KMS-11 (cell line): ENCODE data around the gene PRKCE.
"Not testable (repeated sequence)": the region's sequence is repeated elsewhere in the genome, so short reads cannot be mapped to it uniquely, and the experiment has no call there.

Experiments used
- H2AFZ ChIP-seq: fragments of 200-600 bp; sonication (generic); 2 replicates; pipeline ENCODE4 v1.6.1; 2016; ENCODE audit warnings: antibody characterized with exemption, mixed run types, low read depth
- H3K27ac ChIP-seq: fragments of 200-600 bp; sonication (generic); 2 replicates; pipeline ENCODE4 v1.6.1; 2016; ENCODE audit warnings: mild to moderate bottlenecking, mixed run types
- H3K27me3 ChIP-seq: fragments of 200-600 bp; sonication (generic); 2 replicates; pipeline ENCODE4 v1.6.1; 2017; ENCODE audit warnings: mild to moderate bottlenecking, low read depth, mixed run types, moderate library complexity; ENCODE audit not compliant: insufficient read depth
- H3K36me3 ChIP-seq: fragments of 200-600 bp; sonication (generic); 2 replicates; pipeline ENCODE4 v1.6.1; 2017; ENCODE audit warnings: mild to moderate bottlenecking, mixed run types; ENCODE audit not compliant: insufficient read depth
- H3K4me1 ChIP-seq: fragments of 200-600 bp; sonication (generic); 2 replicates; pipeline ENCODE4 v1.6.1; 2016; ENCODE audit warnings: mild to moderate bottlenecking, low read depth, mixed run types; ENCODE audit not compliant: poor library complexity, severe bottlenecking
- H3K4me2 ChIP-seq: fragments of 200-600 bp; sonication (generic); 2 replicates; pipeline ENCODE4 v1.7.0; 2016; ENCODE audit warnings: mild to moderate bottlenecking, mixed run types
- H3K4me3 ChIP-seq: fragments of 200-600 bp; sonication (generic); IDR thresholded peaks from 2 replicates; pipeline ENCODE4 v1.6.1; 2017; ENCODE audit warnings: low read depth, low read length, mixed read lengths; ENCODE audit not compliant: insufficient read depth
- H3K79me2 ChIP-seq: fragments of 200-600 bp; sonication (generic); 2 replicates; pipeline ENCODE4 v1.6.1; 2016; ENCODE audit warnings: low read depth, mixed run types; ENCODE audit not compliant: insufficient read depth
- H3K9ac ChIP-seq: fragments of 200-600 bp; sonication (generic); 2 replicates; pipeline ENCODE4 v1.6.1; 2016; ENCODE audit warnings: mild to moderate bottlenecking, mixed run types
- H4K20me1 ChIP-seq: fragments of 200-600 bp; sonication (generic); 2 replicates; pipeline ENCODE4 v1.6.1; 2016; ENCODE audit warnings: mild to moderate bottlenecking, mixed run types; ENCODE audit not compliant: insufficient read depth
- CTCF ChIP-seq: fragments of 200-600 bp; sonication (generic); conservative IDR thresholded peaks from 2 replicates; pipeline ENCODE4 v1.6.1; 2017; ENCODE audit warnings: low read depth, mild to moderate bottlenecking, antibody characterized with exemption, low read length, moderate library complexity, mixed read lengths

The PRKCE gene

GRCh38 chr2:45714679-45715078, 63.2 kb downstream of the PRKCE start:
- no peaks in the 10 kb centered on the region for H3K79me2 ChIP-seq
- no peak overlapping the region for H3K27ac ChIP-seq
- no peak overlapping the region for H2AFZ ChIP-seq
- no peaks in the 10 kb centered on the region for H3K27me3 ChIP-seq
- no peaks in the 10 kb centered on the region for H4K20me1 ChIP-seq
- H3K9ac ChIP-seq = no peak overlapping the region
- H3K4me2 ChIP-seq = no peak overlapping the region
- TF ChIP-seq CTCF = no peak
- no peaks in the 10 kb centered on the region for H3K36me3 ChIP-seq
- H3K4me1 ChIP-seq = peaks cover 10% of the 10 kb centered on the region
- no peak overlapping the region for H3K4me3 ChIP-seq

DNA sequence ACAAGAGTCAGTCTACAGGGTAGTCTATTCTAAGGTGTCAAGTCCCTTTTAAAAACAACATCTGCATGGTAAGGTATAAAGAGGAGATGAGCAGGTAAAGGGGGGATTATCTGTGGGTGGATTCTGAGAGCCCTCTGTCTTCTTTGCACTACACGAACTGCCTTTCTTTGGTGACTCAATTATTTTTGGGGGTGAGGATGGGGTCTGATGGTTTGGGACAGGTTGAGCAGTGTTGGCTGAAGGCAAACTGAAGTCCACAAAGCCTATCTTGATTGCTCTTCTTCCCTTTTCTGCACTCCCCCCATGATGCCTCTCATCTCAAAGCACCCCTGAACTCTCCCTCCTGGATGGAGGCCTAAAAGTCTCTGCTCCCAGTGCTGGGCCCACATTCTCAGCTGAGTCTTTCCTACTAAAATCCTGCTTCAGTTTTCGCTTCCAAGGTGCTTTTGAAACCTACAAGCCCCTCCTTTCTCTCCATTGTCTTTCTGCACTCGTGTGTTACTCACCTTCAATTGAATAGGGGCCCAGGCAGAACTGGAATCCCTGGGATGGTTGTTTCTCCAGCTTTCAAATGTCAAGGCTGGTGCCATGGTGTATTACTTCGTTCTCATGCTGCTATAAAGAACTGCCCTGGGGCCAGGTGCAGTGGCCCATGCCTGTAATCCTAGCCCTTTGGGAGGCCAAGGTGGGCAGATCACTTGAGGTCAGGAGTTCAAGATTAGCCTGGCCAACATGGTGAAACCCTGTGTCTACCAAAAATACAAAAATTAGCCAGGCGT, 64.3 kb downstream of the PRKCE start:
- Histone ChIP-seq H3K27me3 (no peaks in the 10 kb centered on the region), H3K79me2 (no peaks in the 10 kb centered on the region), H3K4me3 (no peak overlapping the region), H3K4me2 (no peak overlapping the region), H4K20me1 (no peaks in the 10 kb centered on the region), H3K9ac (no peak overlapping the region), H3K36me3 (no peaks in the 10 kb centered on the region), H3K4me1 (peaks cover 10% of the 10 kb centered on the region), H2AFZ (no peak overlapping the region), H3K27ac (no peak overlapping the region)
- TF ChIP-seq CTCF = no peak

- not testable (repeated sequence) for H3K27ac ChIP-seq, H2AFZ ChIP-seq, H4K20me1 ChIP-seq, H3K4me3 ChIP-seq, H3K4me2 ChIP-seq, H3K36me3 ChIP-seq, H3K27me3 ChIP-seq, H3K79me2 ChIP-seq, H3K9ac ChIP-seq, H3K4me1 ChIP-seq
These were observed 65.0 kb downstream of the PRKCE start for GRCh38 chr2:45716432-45716831.

DNA sequence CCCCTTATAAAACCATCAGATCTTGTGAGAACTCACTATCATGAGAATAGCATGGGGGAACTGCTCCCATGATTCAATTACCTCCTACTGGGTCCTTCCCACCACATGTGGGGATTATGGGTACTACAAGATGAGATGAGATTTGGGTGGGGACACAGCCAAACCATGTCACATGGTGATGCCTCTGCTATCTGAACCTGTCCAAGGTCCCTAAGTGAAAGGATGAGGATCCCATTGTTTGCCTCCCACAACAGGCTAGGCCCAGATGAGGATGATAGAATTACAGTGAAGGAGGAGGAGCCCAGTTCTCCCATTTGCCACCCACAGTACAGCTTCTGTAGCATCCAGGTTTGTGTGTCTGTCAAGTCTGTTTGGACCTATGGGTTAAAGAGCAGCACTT, 65.4 kb downstream of the PRKCE start:
- Histone ChIP-seq H4K20me1 (no peaks in the 10 kb centered on the region), H3K27me3 (no peaks in the 10 kb centered on the region), H3K36me3 (no peaks in the 10 kb centered on the region), H3K79me2 (no peaks in the 10 kb centered on the region), H3K9ac (no peak overlapping the region), H2AFZ (no peak overlapping the region), H3K4me1 (peaks cover 10% of the 10 kb centered on the region), H3K27ac (no peak overlapping the region), H3K4me2 (no peak overlapping the region), H3K4me3 (no peak overlapping the region)
- no peak for TF ChIP-seq CTCF

DNA sequence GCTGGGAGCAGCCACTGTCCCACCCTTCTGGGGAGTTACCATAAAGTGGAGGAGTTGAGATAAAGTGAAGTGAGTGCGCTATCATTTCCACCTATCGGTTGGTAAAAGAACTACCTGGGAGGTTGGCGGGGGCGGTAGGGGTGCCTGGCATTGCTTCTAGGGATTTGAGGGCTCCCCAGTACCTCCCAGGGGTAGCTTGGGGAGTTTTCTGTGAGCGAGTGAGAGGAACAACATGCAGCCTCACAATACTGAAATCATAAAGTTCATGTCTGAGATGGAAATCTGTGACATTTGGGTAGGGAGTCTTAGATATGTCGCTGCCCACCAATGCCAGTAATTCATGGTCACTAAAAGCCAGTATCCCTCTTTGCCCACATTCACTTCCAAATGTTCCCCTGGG, 68.7 kb downstream of the PRKCE start:
- H4K20me1 ChIP-seq = no peaks in the 10 kb centered on the region
- no peaks in the 10 kb centered on the region for H3K4me1 ChIP-seq
- no peak overlapping the region for H3K27ac ChIP-seq
- no peaks in the 10 kb centered on the region for H3K36me3 ChIP-seq
- TF ChIP-seq CTCF = no peak
- H3K4me2 ChIP-seq = no peak overlapping the region
- no peaks in the 10 kb centered on the region for H3K27me3 ChIP-seq
- H3K4me3 ChIP-seq = no peak overlapping the region
- H3K9ac ChIP-seq = no peak overlapping the region
- H2AFZ ChIP-seq = no peak overlapping the region
- H3K79me2 ChIP-seq = no peaks in the 10 kb centered on the region
